HG02610 (cell line): ENCODE results near the gene STXBP1.
"Not testable (repeated sequence)": the region's sequence is repeated elsewhere in the genome, so short reads cannot be mapped to it uniquely, and the experiment has no call there.

Experiments
- ATAC-seq: cut with Tn5 transposase; IDR thresholded peaks from one replicate; pipeline ENCODE4 v1.9.1; 2021; ENCODE audit warnings: mild to moderate bottlenecking, moderate library complexity; ENCODE audit not compliant: unreplicated experiment

STXBP1 gene

DNA sequence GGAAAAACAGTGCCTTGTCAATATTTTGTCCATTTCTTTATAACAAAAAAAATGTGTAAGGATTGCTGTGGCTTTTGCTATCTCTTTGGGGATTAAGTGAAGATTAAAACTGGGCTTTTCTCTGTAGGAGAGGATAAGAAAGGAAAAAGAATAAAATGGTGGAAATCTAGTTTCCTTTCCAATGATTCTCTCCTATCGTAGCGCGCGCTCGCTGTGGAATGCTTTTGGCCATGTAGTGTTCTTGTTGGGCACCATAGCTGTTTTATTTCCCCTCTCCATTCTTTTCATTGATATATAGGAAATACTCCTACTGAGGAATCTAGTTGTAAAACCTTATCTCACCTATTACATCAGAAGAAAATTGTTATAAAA lies 1.5 kb downstream of the STXBP1 start:
- ATAC-seq, result no peak

DNA sequence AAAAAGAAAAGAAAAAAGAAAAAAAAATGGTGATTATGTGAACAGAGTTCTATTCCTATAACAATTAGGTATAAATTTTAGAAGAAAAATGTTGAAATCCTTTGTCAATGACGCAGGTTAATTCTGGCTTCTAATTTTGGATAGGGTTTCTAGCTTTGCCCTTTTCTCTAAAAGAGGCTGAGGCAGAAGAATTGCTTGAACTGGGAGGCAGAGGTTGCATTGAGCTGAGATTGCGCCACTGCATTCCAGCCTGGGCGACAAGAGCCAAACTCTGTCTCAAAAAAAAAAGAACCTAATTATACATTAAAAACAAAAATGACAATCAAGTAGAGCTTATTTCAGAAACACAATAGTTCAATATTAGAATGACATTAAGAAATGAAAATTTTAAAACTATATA lies 2.9 kb downstream of the STXBP1 start:
- no peak for ATAC-seq

- not testable (repeated sequence) for ATAC-seq
Measured at GRCh38 chr9:127621339-127621970, 9.4 kb downstream of the STXBP1 start.

DNA sequence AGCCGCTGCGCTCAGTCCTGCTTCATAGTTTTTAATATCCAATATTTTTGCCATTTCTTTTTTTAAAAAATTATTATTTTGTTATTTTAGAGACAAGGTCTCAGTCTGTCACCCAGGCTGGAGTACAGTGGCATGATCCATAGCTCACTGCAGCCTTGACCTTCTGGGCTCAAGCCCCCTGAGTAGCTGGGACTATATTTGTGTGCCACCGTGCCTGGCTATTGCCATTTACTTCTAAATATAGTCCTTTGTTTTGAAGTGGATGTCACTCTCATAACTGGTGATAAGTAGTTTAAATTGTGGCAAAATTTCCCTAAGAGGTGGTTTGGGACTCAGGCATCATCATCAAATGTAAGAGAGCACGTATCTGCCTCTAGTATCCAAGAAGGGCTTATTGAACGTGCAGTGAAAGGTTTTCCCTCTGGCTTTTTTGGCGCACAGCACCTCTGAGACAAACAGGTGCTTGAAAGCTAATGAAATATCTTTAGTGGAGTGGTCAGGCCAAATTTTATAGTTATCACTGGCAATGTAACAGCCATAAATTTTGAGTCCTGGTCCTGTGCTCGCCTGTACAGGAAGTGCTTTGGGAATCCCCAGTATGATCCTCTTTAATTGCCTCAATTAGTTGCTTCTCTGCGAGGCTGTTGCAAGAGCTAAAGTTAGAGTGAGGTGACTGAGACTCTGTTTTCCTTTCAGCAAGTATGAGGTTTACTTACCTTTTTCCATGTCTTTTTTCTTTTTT lies 14.8 kb downstream of the STXBP1 start:
- no peak for ATAC-seq

DNA sequence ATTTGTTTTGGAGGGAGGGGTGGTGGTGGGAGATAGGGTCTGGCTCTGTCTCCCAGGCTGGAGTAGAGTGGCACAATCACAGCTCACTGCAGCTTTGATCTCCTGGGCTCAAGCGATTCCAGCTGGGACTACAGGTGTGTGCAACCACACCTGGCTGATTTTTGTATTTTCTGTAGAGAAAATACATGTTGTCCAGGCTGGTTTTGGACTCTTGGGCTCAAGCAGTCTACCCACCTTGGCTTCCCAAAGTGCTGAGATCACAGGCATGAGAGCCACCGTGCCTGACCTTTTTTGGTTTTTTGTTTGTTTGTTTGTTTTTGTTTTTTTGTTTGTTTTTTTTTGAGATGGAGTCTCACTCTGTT lies 15.4 kb downstream of the STXBP1 start:
- ATAC-seq, result no peak

- no peak for ATAC-seq
Measured at GRCh38 chr9:127628758-127629467, 16.8 kb downstream of the STXBP1 start.

GRCh38 chr9:127629468-127630081 lies 17.5 kb downstream of the STXBP1 start:
- ATAC-seq, result no peak

- ATAC-seq, result no peak
Measured at GRCh38 chr9:127633216-127633862, 21.3 kb downstream of the STXBP1 start.

DNA sequence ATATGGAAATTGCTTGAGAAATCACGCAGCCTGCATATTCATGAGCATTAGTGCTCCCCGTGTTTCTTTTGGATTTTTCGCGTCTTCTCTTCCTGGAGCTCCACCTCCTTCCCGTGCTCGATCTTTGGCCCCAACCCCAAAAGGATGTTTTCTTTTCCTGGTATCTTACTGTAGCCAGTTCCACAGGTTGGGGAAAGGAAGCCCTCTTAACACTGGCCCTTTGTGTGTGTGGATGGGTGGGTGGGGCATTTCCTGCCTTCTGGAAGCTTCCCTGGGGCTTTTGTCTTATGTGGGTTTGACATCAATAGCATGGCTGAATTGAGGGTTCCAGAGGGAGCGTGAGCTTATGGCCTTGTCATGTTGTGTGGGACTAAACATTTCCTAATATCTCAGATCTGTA lies 21.9 kb downstream of the STXBP1 start:
- no peak for ATAC-seq

- no peak for ATAC-seq
Measured at GRCh38 chr9:127634698-127635097, 22.6 kb downstream of the STXBP1 start.

GRCh38 chr9:127635201-127635735 lies 23.2 kb downstream of the STXBP1 start:
- no peak for ATAC-seq

- no peak for ATAC-seq
Measured at GRCh38 chr9:127637322-127637847, 25.3 kb downstream of the STXBP1 start.

DNA sequence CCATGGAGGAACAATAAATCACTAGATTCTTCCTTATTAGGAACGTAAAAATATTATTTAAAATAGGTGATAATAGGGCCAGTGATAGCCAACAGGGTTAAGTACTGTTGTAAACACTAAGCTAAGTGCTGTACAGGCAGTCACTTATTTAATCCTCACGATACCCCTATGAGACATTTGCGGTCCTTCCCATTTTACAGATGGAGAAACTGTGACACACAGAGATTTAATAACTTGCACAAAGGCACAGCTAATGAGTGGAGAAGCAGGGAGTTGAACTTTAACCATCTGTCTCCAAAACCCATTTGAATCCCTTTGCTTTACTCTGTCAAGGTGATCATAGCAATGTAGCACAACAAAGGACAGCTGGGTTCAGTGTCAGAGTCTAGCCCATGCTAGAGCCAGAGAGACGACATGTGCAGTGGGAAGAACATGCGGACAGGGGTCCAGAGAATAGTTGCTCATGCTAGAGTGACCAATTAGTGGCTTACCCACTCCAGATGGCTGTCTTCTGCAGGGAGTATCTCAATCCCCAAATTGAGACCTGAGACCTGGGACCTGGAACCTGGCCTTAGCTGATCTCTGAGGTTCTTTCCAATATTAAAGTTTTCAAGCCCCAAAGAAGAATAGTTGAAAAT lies 28.9 kb downstream of the STXBP1 start:
- ATAC-seq, result no peak

GRCh38 chr9:127642082-127642740 lies 30.1 kb downstream of the STXBP1 start:
- ATAC-seq, result no peak

DNA sequence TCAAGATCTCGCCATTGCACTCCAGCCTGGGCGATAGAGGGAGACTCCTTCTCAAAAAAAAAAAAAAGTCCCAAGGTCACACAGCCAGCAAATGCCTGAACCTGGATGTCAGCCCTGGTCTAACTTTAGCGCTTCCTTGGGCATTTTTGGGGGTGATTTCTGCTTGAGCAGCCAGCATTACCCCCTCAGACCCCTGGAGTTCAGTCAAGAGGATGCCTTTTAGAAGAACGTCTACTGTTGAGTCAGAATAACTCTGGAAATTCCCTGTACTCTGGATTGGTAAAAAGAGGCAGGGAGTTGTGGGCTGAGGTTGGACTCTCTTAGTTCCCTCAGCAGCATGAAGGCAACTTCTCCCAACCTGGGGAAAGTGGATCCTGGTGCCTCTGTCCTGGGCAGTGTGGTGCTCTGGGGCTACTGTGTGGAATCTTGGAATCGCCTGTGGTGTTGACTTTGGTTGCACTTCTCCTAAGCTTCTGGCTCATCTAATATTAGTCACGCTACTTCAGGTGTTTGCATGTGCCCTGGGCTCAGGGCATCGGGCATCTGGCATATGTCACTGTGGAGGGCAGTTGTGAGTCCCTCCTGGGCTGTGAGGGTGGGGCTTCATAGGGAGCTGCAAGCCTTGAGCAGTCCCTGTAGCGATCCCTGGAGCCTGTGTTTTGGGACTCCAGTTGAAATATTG lies 32.2 kb downstream of the STXBP1 start:
- ATAC-seq, result no peak

DNA sequence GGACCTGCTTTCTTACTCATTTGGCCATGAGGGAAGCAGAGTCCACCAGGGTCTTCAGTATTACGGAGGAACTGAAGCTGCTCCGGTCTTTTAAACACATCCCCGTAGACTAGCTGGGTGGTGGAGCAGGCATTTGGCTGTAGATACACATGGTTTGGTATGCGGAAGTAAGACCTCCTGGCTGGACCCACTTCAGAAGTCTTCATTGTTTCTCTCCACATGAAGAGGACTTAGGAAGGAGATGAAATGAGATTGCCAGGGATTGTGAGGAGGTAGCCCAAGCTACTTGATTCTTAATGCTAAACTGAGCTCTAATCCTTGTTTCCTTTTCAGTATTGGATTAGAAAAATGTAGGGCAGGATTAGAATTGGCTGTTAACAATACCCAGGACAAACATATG lies 32.9 kb downstream of the STXBP1 start:
- ATAC-seq, result no peak

DNA sequence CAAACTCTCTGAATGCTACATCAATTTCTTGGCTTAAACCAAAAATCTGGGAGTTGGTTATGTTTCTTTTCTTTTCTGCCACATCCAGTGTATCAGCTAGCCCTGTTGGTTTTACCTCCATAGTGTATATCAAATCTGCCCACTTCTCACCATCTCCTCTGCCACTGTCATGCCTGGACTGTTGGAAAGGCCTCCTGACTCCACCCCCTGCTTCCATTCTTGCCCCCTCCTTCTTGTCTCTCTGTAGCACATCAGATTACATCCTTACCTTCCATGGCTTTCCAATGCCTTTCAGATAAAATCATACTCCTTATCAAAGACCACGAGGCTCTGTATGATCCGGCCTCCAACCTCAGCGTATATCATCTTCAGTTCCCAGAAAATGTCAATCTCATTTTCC lies 35.4 kb downstream of the STXBP1 start:
- no peak for ATAC-seq

- ATAC-seq, result no peak
Measured at GRCh38 chr9:127650518-127650917, 38.4 kb downstream of the STXBP1 start.
